NB4 (cell line): ENCODE data around the gene CLNK.

Experiments
- MAX ChIP-seq: IDR thresholded peaks from 2 replicates; pipeline ENCODE4 v1.6.1; 2011; ENCODE audit warnings: low read depth, low read length
- POLR2A ChIP-seq: IDR thresholded peaks from 2 replicates; pipeline ENCODE4 v1.6.1; 2011; ENCODE audit warnings: mild to moderate bottlenecking; ENCODE audit not compliant: insufficient read length; ENCODE audit errors: extremely low read depth
- TF ChIP-seq, protein P1 (sequence below): IDR thresholded peaks from one replicate; pipeline ENCODE4 v1.5.1; 2012; ENCODE audit warnings: low read depth, low read length

DNA sequence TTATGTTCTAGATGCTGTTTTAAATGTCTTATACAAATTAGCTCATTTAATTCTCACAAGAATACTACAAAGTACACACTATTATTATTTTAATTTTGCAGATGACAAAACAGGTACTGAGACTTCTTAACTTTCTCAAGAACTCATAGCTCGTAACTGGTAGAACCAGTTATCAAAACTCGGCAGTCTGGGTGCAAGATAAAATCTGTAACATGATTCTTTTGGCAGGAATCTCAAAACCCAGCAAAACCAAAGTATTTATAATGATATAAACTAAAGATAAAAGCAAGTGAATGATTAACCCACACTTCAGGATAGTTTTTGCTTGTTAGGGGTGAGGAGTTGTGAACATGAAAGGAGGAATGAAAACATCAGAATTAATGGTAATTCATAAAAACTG lies 27.6 kb downstream of the CLNK start:
- TF ChIP-seq POLR2A (no peak), MAX (no peak)
- TF ChIP-seq, protein P1, sequence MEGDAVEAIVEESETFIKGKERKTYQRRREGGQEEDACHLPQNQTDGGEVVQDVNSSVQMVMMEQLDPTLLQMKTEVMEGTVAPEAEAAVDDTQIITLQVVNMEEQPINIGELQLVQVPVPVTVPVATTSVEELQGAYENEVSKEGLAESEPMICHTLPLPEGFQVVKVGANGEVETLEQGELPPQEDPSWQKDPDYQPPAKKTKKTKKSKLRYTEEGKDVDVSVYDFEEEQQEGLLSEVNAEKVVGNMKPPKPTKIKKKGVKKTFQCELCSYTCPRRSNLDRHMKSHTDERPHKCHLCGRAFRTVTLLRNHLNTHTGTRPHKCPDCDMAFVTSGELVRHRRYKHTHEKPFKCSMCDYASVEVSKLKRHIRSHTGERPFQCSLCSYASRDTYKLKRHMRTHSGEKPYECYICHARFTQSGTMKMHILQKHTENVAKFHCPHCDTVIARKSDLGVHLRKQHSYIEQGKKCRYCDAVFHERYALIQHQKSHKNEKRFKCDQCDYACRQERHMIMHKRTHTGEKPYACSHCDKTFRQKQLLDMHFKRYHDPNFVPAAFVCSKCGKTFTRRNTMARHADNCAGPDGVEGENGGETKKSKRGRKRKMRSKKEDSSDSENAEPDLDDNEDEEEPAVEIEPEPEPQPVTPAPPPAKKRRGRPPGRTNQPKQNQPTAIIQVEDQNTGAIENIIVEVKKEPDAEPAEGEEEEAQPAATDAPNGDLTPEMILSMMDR = no peak
